PFSK-1 (cell line): ENCODE measurements around the gene CREB3L2.

ENCODE experiments used
- FOXP2 ChIP-seq: optimal IDR thresholded peaks from 2 replicates; pipeline ENCODE3; 2011; ENCODE audit warnings: borderline replicate concordance, control low read depth, inconsistent platforms; ENCODE audit not compliant: insufficient read depth; ENCODE audit errors: extremely low read length, extremely low read depth
- POLR2AphosphoS5 ChIP-seq: IDR thresholded peaks from 2 replicates; pipeline ENCODE4 v1.6.1; 2012; ENCODE audit warnings: low read depth, mild to moderate bottlenecking, control low read depth, low read length, moderate library complexity
- REST ChIP-seq, 2 experiments: IDR thresholded peaks; 2 replicates each; pipeline versions ENCODE4 v1.6.1 to v1.8.0; 2011 to 2012; ENCODE audit warnings: low read depth in 2 of 2, low read length in 2 of 2, control low read depth in 1 of 2, inconsistent platforms in 1 of 2, mild to moderate bottlenecking in 1 of 2, moderate library complexity in 1 of 2; ENCODE audit not compliant: insufficient read depth in 1 of 2
- SIN3A ChIP-seq: IDR thresholded peaks from 2 replicates; pipeline ENCODE4 v1.6.1; 2012; ENCODE audit warnings: mild to moderate bottlenecking, low read length, moderate library complexity, borderline replicate concordance; ENCODE audit not compliant: insufficient read depth
- TAF1 ChIP-seq: IDR thresholded peaks from 2 replicates; pipeline ENCODE4 v1.6.1; 2012; ENCODE audit warnings: low read length, control low read depth, borderline replicate concordance; ENCODE audit not compliant: insufficient read depth

Gene CREB3L2

DNA sequence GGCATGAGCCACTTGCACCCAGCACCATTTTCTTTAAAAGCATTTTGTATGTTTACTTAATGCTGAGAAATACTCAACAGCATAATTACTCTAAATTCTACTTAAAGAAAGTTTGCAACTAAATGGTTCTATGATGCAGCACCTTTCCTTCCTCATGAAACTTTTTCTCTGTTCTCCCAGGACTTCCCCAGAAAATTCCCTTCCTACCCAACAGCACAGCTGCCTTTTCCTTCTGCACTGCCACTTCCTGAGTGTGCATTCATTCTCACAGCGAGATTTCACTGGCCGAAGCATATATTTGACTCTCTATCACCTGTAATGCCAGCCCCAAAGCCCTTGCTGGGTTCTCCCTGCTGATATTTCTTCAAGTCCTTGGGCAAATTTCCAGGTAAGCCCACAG lies 113.6 kb downstream of the CREB3L2 start:
- TF ChIP-seq SIN3A = no peak
- TF ChIP-seq POLR2AphosphoS5 = no peak
- no peak for TF ChIP-seq REST (IDR thresholded peaks at IDR 0.05; ENCODE audit: insufficient read depth in 1 of 2, low read depth in 2 of 2, low read length in 2 of 2)
- no peak for TF ChIP-seq FOXP2
- TF ChIP-seq TAF1 = no peak

DNA sequence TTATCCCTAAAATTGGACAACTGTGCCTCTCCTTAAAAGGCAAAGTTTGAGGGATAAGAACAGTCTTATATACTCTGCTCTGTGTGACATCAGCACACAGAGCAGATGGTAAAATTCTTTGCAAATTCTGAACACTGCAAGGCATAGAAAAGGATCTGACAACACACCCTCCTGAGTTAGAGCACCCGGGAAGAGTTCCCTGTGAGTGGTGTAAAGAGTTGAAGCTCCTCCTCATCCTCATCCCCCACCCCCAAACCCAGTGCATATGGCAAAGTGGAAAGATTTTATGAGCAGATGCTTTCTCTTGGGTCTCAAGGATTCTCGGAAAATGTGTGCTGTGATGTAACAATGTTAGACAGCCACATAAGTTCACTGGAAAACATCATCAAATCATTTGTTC lies 115.1 kb downstream of the CREB3L2 start:
- TF ChIP-seq POLR2AphosphoS5 = no peak
- TF ChIP-seq TAF1 = no peak
- TF ChIP-seq FOXP2 = no peak
- no peak for TF ChIP-seq SIN3A
- TF ChIP-seq REST (IDR thresholded peaks at IDR 0.05; ENCODE audit: insufficient read depth in 1 of 2, low read depth in 2 of 2, low read length in 2 of 2) = no peak

DNA sequence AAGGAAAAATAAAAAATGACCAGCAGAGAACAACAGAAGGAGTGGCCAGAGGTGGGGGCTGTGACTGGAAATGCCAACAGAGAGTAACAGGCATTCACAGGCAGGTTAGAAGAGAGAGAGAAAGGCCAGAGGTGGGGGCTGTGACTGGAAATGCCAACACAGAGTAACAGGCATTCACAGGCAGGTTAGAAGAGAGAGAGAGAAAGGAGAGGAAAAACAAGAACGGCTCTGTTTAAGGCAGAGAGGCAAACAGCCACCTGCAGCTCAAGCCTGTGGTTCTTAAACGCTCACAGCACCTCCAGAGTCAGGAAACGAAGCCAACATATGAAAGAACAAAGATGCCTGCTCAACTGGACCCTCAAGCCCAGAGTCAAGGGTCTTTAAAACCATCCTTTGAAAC lies 115.6 kb downstream of the CREB3L2 start:
- TF ChIP-seq TAF1 (no peak), POLR2AphosphoS5 (no peak)

DNA sequence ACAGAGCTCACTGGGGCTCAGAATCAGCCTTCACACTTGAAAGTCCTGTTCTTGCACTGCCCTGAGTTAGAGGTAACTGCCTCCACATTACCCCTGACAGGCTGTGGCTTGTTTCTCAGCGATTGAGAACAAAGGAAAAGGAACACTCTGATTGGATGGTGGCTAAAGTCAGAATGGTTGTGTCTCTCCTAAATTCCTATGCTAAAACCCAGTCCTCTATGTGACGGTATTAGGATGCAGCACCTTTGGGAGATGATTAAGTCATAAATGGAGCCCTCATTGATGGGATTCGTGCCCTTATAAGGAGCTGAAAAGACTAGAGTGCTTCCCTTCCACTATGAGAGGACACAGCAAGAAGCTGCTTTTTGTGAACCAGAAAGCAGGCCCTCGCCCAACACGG lies 116.2 kb downstream of the CREB3L2 start:
- TF ChIP-seq POLR2AphosphoS5 (no peak), SIN3A (no peak), FOXP2 (no peak), REST (IDR thresholded peaks at IDR 0.05; ENCODE audit: insufficient read depth in 1 of 2, low read depth in 2 of 2, low read length in 2 of 2) (no peak), TAF1 (no peak)

GRCh38 chr7:137882806-137883205 lies 119.1 kb downstream of the CREB3L2 start:
- TF ChIP-seq SIN3A (no peak), POLR2AphosphoS5 (no peak), REST (IDR thresholded peaks at IDR 0.05; ENCODE audit: insufficient read depth in 1 of 2, low read depth in 2 of 2, low read length in 2 of 2) (no peak), FOXP2 (no peak), TAF1 (no peak)
